ENCODE measurements around the gene PLCB1. TPM values are rescaled to one million over a fixed set of nuclear protein-coding genes. Genes with fewer than 3 reads are reported as not detected.

PLCB1 gene
- total RNA-seq, 1 donor = 13.4 TPM

- H3K36me3 ChIP-seq (ENCODE audit: insufficient read depth, low read length) = no peaks in the 10 kb centered on the region
- H3K4me3 ChIP-seq (ENCODE audit: insufficient read depth, low read length) = no peak overlapping the region
- peaks cover 8% of the 10 kb centered on the region for H3K4me1 ChIP-seq (ENCODE audit: insufficient read depth, low read length)
- H3K4me2 ChIP-seq (ENCODE audit: insufficient read depth, low read length) = no peak overlapping the region
- H2AFZ ChIP-seq (ENCODE audit: low read length) = no peak overlapping the region
- TF ChIP-seq CTCF (IDR thresholded peaks at IDR 0.05; ENCODE audit: extremely low read depth, low read depth, low read length) = no peak
- H3K9me3 ChIP-seq (ENCODE audit: low read depth, low read length) = no peaks in the 10 kb centered on the region
- H3K27me3 ChIP-seq (ENCODE audit: insufficient read depth, low read length) = no peaks in the 10 kb centered on the region
- no peaks in the 10 kb centered on the region for H4K20me1 ChIP-seq (ENCODE audit: insufficient read depth, low read length)
- no peak for DNase-seq (ENCODE audit: insufficient read length, low spot score, missing footprints)
- no peaks in the 10 kb centered on the region for H3K79me2 ChIP-seq (ENCODE audit: insufficient read depth, low read length)
- no peak overlapping the region for H3K27ac ChIP-seq (ENCODE audit: low read depth, low read length)
Observed at GRCh38 chr20:8118760-8119159, 13.3 kb upstream of the PLCB1 start.

GRCh38 chr20:8121666-8122065, 10.4 kb upstream of the PLCB1 start:
- Histone ChIP-seq H3K79me2 (ENCODE audit: insufficient read depth, low read length) (no peaks in the 10 kb centered on the region), H3K27ac (ENCODE audit: low read depth, low read length) (no peak overlapping the region), H3K9me3 (ENCODE audit: low read depth, low read length) (no peaks in the 10 kb centered on the region), H3K4me3 (ENCODE audit: insufficient read depth, low read length) (no peak overlapping the region), H2AFZ (ENCODE audit: low read length) (no peak overlapping the region), H3K4me1 (ENCODE audit: insufficient read depth, low read length) (peaks cover 2% of the 10 kb centered on the region), H3K36me3 (ENCODE audit: insufficient read depth, low read length) (no peaks in the 10 kb centered on the region), H3K4me2 (ENCODE audit: insufficient read depth, low read length) (no peak overlapping the region), H3K27me3 (ENCODE audit: insufficient read depth, low read length) (no peaks in the 10 kb centered on the region), H4K20me1 (ENCODE audit: insufficient read depth, low read length) (no peaks in the 10 kb centered on the region)
- TF ChIP-seq CTCF (IDR thresholded peaks at IDR 0.05; ENCODE audit: extremely low read depth, low read depth, low read length) = no peak
- no peak for DNase-seq (ENCODE audit: insufficient read length, low spot score, missing footprints)

- TF ChIP-seq CTCF (IDR thresholded peaks at IDR 0.05; ENCODE audit: extremely low read depth, low read depth, low read length) = no peak
- H3K79me2 ChIP-seq (ENCODE audit: insufficient read depth, low read length) = no peaks in the 10 kb centered on the region
- no peaks in the 10 kb centered on the region for H4K20me1 ChIP-seq (ENCODE audit: insufficient read depth, low read length)
- peak; percentile 65 for DNase-seq (ENCODE audit: insufficient read length, low spot score, missing footprints)
- H3K4me2 ChIP-seq (ENCODE audit: insufficient read depth, low read length) = no peak overlapping the region
- no peak overlapping the region for H3K4me3 ChIP-seq (ENCODE audit: insufficient read depth, low read length)
- peaks cover 15% of the 10 kb centered on the region for H3K27me3 ChIP-seq (ENCODE audit: insufficient read depth, low read length)
- no peaks in the 10 kb centered on the region for H3K36me3 ChIP-seq (ENCODE audit: insufficient read depth, low read length)
- no peaks in the 10 kb centered on the region for H3K9me3 ChIP-seq (ENCODE audit: low read depth, low read length)
- H3K4me1 ChIP-seq (ENCODE audit: insufficient read depth, low read length) = no peaks in the 10 kb centered on the region
- no peak overlapping the region for H2AFZ ChIP-seq (ENCODE audit: low read length)
- H3K27ac ChIP-seq (ENCODE audit: low read depth, low read length) = no peak overlapping the region
Observed at GRCh38 chr20:8124639-8125038, 7.4 kb upstream of the PLCB1 start.

GRCh38 chr20:8126181-8126580, 5.9 kb upstream of the PLCB1 start:
- Histone ChIP-seq H3K27ac (ENCODE audit: low read depth, low read length) (no peak overlapping the region), H2AFZ (ENCODE audit: low read length) (no peak overlapping the region)

More at GRCh38 chr20:8126181-8126580, 5.9 kb upstream of the PLCB1 start:
- Histone ChIP-seq H3K36me3 (ENCODE audit: insufficient read depth, low read length) (no peaks in the 10 kb centered on the region), H4K20me1 (ENCODE audit: insufficient read depth, low read length) (no peaks in the 10 kb centered on the region), H3K4me1 (ENCODE audit: insufficient read depth, low read length) (no peaks in the 10 kb centered on the region), H3K4me2 (ENCODE audit: insufficient read depth, low read length) (no peak overlapping the region), H3K4me3 (ENCODE audit: insufficient read depth, low read length) (no peak overlapping the region), H3K79me2 (ENCODE audit: insufficient read depth, low read length) (no peaks in the 10 kb centered on the region), H3K9me3 (ENCODE audit: low read depth, low read length) (no peaks in the 10 kb centered on the region), H3K27me3 (ENCODE audit: insufficient read depth, low read length) (peaks cover 24% of the 10 kb centered on the region)
- TF ChIP-seq CTCF (IDR thresholded peaks at IDR 0.05; ENCODE audit: extremely low read depth, low read depth, low read length) = no peak
- no peak for DNase-seq (ENCODE audit: insufficient read length, low spot score, missing footprints)
